ENCODE measurements around the gene TRAFD1.

TRAFD1 gene

GRCh38 chr12:112160611-112161010 lies 35.3 kb downstream of the TRAFD1 start:
- no peak for DNase-seq (ENCODE audit: low spot score)

- DNase-seq (ENCODE audit: low spot score), result no peak
Observed at GRCh38 chr12:112161711-112162110, 36.4 kb downstream of the TRAFD1 start.

DNA sequence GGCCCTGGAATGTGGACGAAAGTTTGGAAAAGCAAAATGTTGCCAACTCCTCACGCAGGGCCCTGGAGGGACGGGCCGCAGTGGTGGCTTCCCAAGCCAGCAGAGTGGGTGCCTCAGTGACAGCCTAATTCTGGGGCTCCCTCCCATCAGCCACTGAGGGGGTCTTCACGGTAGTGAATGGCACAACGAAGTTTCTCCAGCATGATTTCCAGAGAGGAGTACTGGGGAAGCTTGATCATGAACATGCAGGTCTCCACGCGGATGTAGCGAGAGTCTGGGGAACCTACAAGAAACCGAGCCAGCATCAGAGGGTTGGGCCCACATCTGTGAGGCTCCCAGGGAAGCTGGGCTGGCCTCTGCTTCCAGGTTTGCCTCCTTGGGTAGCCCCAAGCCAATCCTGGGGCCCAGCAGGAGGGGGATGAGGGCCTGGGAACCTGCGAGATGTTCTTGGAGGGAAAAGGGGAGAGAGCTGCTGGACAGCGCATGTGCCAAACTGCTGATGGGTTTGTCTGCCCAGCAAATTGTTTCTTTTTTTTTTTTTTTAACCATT lies 37.0 kb downstream of the TRAFD1 start:
- no peak for DNase-seq (ENCODE audit: low spot score)

GRCh38 chr12:112163056-112163455 lies 37.7 kb downstream of the TRAFD1 start:
- no peak for DNase-seq (ENCODE audit: low spot score)

- no peak for DNase-seq (ENCODE audit: low spot score)
Observed at GRCh38 chr12:112163471-112163991, 38.2 kb downstream of the TRAFD1 start.

GRCh38 chr12:112164011-112164660 lies 38.8 kb downstream of the TRAFD1 start:
- no peak for DNase-seq (ENCODE audit: low spot score)

DNA sequence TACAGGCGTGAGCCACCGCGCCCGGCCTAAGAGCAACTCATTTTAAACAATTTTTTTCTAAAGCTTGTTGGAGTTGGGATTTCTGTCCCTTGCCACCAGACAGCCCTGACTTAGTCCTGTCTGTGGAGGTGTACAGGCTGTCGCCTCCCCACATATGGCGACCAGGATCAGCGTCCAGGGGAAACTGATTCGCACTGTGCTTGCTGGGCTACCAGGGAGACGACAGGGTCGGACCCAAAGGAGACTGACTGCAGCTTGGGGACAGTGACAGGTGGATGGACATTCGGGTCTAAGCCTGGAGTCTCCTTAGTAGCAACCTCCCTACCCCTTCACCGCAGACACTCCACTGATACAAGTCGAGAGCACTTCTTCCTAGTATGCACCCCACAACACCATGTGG lies 40.3 kb downstream of the TRAFD1 start:
- DNase-seq (ENCODE audit: low spot score), result no peak

- no peak for DNase-seq (ENCODE audit: low spot score)
Observed at GRCh38 chr12:112166051-112167015, 41.0 kb downstream of the TRAFD1 start.

- no peak for DNase-seq (ENCODE audit: low spot score)
Observed at GRCh38 chr12:112167031-112167461, 41.7 kb downstream of the TRAFD1 start.

- DNase-seq (ENCODE audit: low spot score), result no peak
Observed at GRCh38 chr12:112167718-112168525, 42.6 kb downstream of the TRAFD1 start.

DNA sequence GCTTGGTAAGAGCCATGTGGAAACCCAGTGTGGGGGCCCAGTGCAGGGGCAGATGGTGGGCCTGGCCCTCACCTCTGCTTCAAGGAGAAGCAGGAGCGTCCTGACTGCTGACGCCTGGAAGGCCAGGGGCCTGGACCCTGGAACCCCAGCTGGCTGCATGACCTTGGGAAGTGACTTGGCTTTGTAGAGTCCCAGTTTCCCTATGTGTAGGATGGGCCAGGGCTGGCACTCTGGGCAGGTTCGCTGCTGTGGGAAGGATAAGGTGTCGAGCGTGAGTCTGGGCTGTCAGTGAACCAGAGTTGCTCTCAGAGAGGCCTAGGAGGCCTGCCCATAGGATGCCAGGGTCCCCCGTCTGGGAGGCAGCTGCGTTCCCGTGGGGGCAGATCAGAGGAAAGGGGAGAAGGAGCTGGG lies 43.2 kb downstream of the TRAFD1 start:
- DNase-seq (ENCODE audit: low spot score), result no peak

DNA sequence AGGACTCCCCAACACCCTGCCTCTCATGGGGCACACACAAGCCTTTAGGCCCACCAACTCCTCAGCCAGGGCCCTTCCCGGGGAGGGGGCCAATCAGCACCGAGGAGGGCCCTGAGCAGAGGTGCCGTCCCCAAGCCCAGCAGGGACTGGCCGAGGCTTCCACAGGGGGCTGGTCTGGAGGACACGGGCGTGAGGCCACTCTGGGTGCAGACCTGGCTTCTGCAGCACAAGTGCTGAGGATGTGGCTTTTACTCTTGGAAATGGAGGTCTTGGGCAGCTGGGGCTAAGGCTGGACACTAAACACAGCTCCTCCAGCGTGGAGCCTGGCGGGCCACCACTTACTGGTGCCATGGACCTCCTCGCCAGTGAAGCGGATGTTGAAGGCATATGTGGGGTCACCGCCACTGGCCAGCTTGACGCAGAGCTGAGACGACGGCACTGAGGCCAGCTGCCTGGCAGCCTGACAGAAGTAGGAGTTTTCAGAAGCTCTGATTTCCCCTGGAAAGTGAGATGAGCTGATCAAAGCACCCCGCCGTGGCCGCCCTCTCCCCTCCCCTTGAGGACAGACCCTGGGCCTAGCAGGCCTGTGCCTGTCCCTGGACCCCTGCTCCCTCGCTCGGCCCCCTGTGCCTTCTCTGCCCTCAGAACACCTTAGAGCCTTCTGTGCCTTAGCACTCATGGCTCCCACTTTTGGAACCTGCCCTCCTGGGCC lies 44.0 kb downstream of the TRAFD1 start:
- DNase-seq (ENCODE audit: low spot score), result no peak

- no peak for DNase-seq (ENCODE audit: low spot score)
Observed at GRCh38 chr12:112169966-112170365, 44.6 kb downstream of the TRAFD1 start.

GRCh38 chr12:112170376-112170775 lies 45.0 kb downstream of the TRAFD1 start:
- DNase-seq (ENCODE audit: low spot score), result no peak

GRCh38 chr12:112170971-112171596 lies 45.7 kb downstream of the TRAFD1 start:
- no peak for DNase-seq (ENCODE audit: low spot score)

GRCh38 chr12:112172556-112173324 lies 47.4 kb downstream of the TRAFD1 start:
- no peak for DNase-seq (ENCODE audit: low spot score)

- no peak for DNase-seq (ENCODE audit: low spot score)
Observed at GRCh38 chr12:112175361-112176155, 50.2 kb downstream of the TRAFD1 start.

- DNase-seq (ENCODE audit: low spot score), result no peak
Observed at GRCh38 chr12:112176321-112177010, 51.1 kb downstream of the TRAFD1 start.
